Measurements from ENCODE around the gene NME4. TPM values are rescaled to one million over a fixed set of nuclear protein-coding genes. Genes with fewer than 3 reads are reported as not detected.

Gene NME4
- total and polyA plus RNA-seq, 9 donors: 48.8 to 133 (median 93.4) TPM

DNA sequence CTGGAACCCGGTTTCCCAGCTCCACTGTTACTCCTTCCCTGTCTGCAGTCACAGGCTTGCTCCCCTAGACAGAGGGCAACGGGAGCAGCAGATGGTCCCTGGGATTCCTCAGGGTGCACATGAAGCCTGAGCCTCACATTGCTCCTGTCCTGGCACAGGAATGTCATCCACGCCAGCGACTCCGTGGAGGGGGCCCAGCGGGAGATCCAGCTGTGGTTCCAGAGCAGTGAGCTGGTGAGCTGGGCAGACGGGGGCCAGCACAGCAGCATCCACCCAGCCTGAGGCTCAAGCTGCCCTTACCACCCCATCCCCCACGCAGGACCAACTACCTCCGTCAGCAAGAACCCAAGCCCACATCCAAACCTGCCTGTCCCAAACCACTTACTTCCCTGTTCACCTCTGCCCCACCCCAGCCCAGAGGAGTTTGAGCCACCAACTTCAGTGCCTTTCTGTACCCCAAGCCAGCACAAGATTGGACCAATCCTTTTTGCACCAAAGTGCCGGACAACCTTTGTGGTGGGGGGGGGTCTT lies 3.1 kb downstream of the NME4 start:
- TF ChIP-seq POLR2A (IDR thresholded peaks at IDR 0.05) (no peak), EP300 (IDR thresholded peaks at IDR 0.05) (no peak)
- TF ChIP-seq, protein P1, sequence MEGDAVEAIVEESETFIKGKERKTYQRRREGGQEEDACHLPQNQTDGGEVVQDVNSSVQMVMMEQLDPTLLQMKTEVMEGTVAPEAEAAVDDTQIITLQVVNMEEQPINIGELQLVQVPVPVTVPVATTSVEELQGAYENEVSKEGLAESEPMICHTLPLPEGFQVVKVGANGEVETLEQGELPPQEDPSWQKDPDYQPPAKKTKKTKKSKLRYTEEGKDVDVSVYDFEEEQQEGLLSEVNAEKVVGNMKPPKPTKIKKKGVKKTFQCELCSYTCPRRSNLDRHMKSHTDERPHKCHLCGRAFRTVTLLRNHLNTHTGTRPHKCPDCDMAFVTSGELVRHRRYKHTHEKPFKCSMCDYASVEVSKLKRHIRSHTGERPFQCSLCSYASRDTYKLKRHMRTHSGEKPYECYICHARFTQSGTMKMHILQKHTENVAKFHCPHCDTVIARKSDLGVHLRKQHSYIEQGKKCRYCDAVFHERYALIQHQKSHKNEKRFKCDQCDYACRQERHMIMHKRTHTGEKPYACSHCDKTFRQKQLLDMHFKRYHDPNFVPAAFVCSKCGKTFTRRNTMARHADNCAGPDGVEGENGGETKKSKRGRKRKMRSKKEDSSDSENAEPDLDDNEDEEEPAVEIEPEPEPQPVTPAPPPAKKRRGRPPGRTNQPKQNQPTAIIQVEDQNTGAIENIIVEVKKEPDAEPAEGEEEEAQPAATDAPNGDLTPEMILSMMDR (IDR thresholded peaks at IDR 0.05): no peak
- peaks cover 3% of the 10 kb centered on the region for H3K4me1 ChIP-seq (ENCODE audit: insufficient read depth)
- peak in 2 of 5 donors; percentile 32 to 50 for DNase-seq
- intact Hi-C loops (cut with DNase I): no loop called here
- no peak overlapping the region for H3K4me3 ChIP-seq
- H3K9me3 ChIP-seq: no peaks in the 10 kb centered on the region
- H3K36me3 ChIP-seq: no peaks in the 10 kb centered on the region
- H3K27ac ChIP-seq: no peak overlapping the region
- 67 to 80% (median 74%) methylated on average over 10 of the region's 10 CpGs for WGBS, 3 donors
- H3K27me3 ChIP-seq: no peaks in the 10 kb centered on the region

DNA sequence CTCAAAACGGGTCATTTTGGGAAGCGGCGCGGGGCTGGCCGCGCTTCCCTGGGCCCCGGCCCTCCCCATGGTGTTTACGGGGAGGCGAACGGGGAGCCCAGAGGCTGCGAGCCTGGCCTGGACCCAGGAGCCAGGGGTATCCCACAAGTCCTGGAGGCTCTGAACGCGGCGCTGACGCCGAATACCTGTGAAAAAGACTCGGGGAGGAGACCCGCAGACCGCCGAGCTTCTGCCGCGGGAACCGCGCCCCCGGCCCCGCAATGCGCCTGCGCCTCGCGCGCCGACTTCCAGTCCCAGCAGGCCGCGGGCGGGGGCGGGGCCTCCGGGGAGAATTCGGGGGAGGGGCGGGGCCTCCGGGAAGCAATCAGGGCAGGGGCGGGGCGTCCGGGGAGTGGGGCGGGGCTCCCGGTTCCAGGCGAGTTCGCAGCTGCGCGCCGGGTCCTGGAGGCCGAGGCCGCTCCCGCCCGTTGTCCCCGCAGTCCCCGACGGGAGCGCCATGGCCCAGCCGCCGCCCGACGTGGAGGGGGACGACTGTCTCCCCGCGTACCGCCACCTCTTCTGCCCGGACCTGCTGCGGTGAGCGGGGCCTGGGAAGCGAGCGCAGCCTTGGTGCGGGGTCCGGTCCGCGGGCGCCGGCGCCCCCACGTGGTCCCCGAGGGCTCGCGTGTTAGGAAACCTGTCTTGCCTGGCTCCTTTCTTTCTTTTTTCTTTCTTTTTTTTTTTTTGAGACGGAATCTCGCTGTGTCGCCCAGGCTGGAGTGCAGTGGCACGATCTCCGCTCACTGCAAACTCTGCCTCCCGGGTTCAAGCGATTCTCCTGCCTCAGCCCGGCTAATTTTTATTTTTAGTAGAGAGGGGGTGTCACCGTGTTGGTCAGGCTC lies 4.7 kb downstream of the NME4 start, which contains the start of gene DECR2:
Gene DECR2 (plus strand): TSS at position 418 of the 881 bp plus-strand sequence. CDS start 79 bp downstream, at position 497.
- DNase-seq: peak; percentile 96 to 98 (median 98)
- WGBS, 3 donors: 0 to 1% (median 1%) methylated on average over 55 to 91 of the region's 91 CpGs
- Histone ChIP-seq H3K36me3 (no peaks in the 10 kb centered on the region), H3K27ac (peak within 1 kb of the TSS; percentile 61 to 86), H3K9me3 (no peaks in the 10 kb centered on the region), H3K27me3 (no peaks in the 10 kb centered on the region), H3K4me3 (peak within 1 kb of the TSS; percentile 81), H3K4me1 (ENCODE audit: insufficient read depth) (peaks cover 3% of the 10 kb centered on the region)
- intact Hi-C loops (cut with DNase I): no loop called here
- TF ChIP-seq, protein P1 (IDR thresholded peaks at IDR 0.05): peak; percentile 36 to 78 (median 73)
- peak; percentile 62 for TF ChIP-seq POLR2A (IDR thresholded peaks at IDR 0.05)
- TF ChIP-seq EP300 (IDR thresholded peaks at IDR 0.05): no peak

GRCh38 chr16:404971-405486 lies 8.0 kb downstream of the NME4 start:
- WGBS, 3 donors: 90 to 92% (median 91%) methylated on average over 12 of the region's 12 CpGs
- TF ChIP-seq, protein P1 (IDR thresholded peaks at IDR 0.05): no peak
- TF ChIP-seq POLR2A (IDR thresholded peaks at IDR 0.05): no peak
- TF ChIP-seq EP300 (IDR thresholded peaks at IDR 0.05): no peak
- H3K36me3 ChIP-seq: no peaks in the 10 kb centered on the region
- no peaks in the 10 kb centered on the region for H3K27me3 ChIP-seq
- no peaks in the 10 kb centered on the region for H3K9me3 ChIP-seq
- intact Hi-C loops (cut with DNase I): no loop called here
- H3K4me3 ChIP-seq: no peak overlapping the region
- H3K4me1 ChIP-seq (ENCODE audit: insufficient read depth): peaks cover 3% of the 10 kb centered on the region
- no peak overlapping the region for H3K27ac ChIP-seq
- DNase-seq: no peak

DNA sequence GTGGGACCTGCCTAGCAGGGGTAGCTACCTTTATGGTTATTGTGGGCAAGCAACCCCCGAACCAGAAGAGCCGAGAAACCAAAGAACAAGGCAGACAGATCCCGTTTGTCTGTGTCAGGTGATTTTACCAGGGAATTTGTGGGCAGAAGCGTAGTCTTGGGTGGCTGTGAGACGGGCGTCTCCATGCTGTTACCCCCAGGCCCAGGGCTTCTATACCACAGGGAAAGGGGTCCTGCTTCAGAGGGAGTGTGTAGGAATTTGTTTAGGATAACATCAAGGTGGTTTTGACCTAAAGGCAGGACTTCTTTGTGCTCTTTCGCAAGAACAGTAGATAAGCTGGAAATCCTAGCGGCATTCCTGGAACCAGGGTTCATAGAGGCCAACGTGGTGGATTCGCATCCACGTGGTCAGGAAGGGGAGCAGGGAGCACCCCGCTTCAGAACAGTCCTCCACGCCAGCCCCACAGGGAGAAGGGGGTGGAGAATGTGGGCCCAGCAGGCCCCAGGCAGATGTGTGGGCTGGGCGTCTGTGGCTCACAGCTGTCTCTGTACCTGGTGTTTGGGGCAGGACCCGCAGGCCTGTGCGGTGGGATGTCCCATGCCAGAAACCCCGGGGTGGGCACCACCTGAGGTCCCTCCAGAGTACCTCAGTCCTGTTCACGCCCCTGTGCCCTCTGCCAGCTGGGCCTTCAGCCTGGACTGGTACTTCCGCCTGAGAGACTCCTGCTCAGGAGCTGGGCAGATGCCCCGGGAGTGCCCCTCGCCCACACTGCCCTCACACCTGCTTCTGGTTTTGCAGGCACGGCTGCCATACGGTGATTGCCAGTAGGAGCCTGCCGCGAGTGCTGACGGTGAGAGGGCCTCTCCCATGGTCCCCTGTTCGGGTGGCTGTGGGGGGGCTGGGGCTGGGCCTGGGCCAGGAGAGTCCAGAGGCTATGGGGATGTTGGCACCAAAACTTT lies 8.8 kb downstream of the NME4 start:
- intact Hi-C loops (cut with DNase I): no loop called here
- Histone ChIP-seq H3K27me3 (no peaks in the 10 kb centered on the region), H3K9me3 (no peaks in the 10 kb centered on the region), H3K4me3 (no peak overlapping the region), H3K4me1 (ENCODE audit: insufficient read depth) (peaks cover under 1% of the 10 kb centered on the region), H3K36me3 (no peaks in the 10 kb centered on the region), H3K27ac (no peak overlapping the region)
- DNase-seq: no peak
- TF ChIP-seq POLR2A (IDR thresholded peaks at IDR 0.05) (no peak), EP300 (IDR thresholded peaks at IDR 0.05) (no peak)
- TF ChIP-seq, protein P1 (IDR thresholded peaks at IDR 0.05): no peak
- WGBS, 3 donors: 74 to 84% (median 83%) methylated on average over 26 to 27 of the region's 27 CpGs
